KMS-11 (cell line): Measurements from ENCODE around the gene SYT9.

ENCODE experiments used
- H2AFZ ChIP-seq: fragments of 200-600 bp; sonication (generic); 2 replicates; pipeline ENCODE4 v1.6.1; 2016; ENCODE audit warnings: antibody characterized with exemption, mixed run types, low read depth
- H3K27ac ChIP-seq: fragments of 200-600 bp; sonication (generic); 2 replicates; pipeline ENCODE4 v1.6.1; 2016; ENCODE audit warnings: mild to moderate bottlenecking, mixed run types
- H3K27me3 ChIP-seq: fragments of 200-600 bp; sonication (generic); 2 replicates; pipeline ENCODE4 v1.6.1; 2017; ENCODE audit warnings: mild to moderate bottlenecking, low read depth, mixed run types, moderate library complexity; ENCODE audit not compliant: insufficient read depth
- H3K36me3 ChIP-seq: fragments of 200-600 bp; sonication (generic); 2 replicates; pipeline ENCODE4 v1.6.1; 2017; ENCODE audit warnings: mild to moderate bottlenecking, mixed run types; ENCODE audit not compliant: insufficient read depth
- H3K4me1 ChIP-seq: fragments of 200-600 bp; sonication (generic); 2 replicates; pipeline ENCODE4 v1.6.1; 2016; ENCODE audit warnings: mild to moderate bottlenecking, low read depth, mixed run types; ENCODE audit not compliant: poor library complexity, severe bottlenecking
- H3K4me2 ChIP-seq: fragments of 200-600 bp; sonication (generic); 2 replicates; pipeline ENCODE4 v1.7.0; 2016; ENCODE audit warnings: mild to moderate bottlenecking, mixed run types
- H3K4me3 ChIP-seq: fragments of 200-600 bp; sonication (generic); IDR thresholded peaks from 2 replicates; pipeline ENCODE4 v1.6.1; 2017; ENCODE audit warnings: low read depth, low read length, mixed read lengths; ENCODE audit not compliant: insufficient read depth
- H3K79me2 ChIP-seq: fragments of 200-600 bp; sonication (generic); 2 replicates; pipeline ENCODE4 v1.6.1; 2016; ENCODE audit warnings: low read depth, mixed run types; ENCODE audit not compliant: insufficient read depth
- H3K9ac ChIP-seq: fragments of 200-600 bp; sonication (generic); 2 replicates; pipeline ENCODE4 v1.6.1; 2016; ENCODE audit warnings: mild to moderate bottlenecking, mixed run types
- H4K20me1 ChIP-seq: fragments of 200-600 bp; sonication (generic); 2 replicates; pipeline ENCODE4 v1.6.1; 2016; ENCODE audit warnings: mild to moderate bottlenecking, mixed run types; ENCODE audit not compliant: insufficient read depth
- TF ChIP-seq, protein P1 (sequence below): fragments of 200-600 bp; sonication (generic); conservative IDR thresholded peaks from 2 replicates; pipeline ENCODE4 v1.6.1; 2017; ENCODE audit warnings: low read depth, mild to moderate bottlenecking, antibody characterized with exemption, low read length, moderate library complexity, mixed read lengths

Gene SYT9

DNA sequence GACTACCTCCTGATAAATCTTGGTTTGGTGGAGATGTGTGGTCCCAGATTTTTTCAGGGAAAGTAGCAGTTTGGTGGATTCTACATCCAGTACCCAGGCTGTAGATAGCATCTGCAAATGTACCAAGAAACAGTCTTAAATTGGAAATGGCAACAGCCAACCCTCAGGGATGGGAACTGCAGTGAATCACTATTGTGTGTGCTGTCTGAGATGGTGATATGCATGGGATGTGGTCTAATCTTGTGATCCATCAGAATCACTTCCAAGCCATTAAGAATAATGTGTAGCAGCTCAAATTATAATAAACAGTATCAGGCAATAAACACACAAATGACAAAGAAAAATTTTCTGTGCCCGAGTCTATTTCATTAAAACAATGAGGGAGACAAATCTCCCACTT, 237.0 kb downstream of the SYT9 start:
- no peaks in the 10 kb centered on the region for H4K20me1 ChIP-seq
- H3K4me2 ChIP-seq, result no peak overlapping the region
- no peaks in the 10 kb centered on the region for H3K36me3 ChIP-seq
- no peaks in the 10 kb centered on the region for H3K4me1 ChIP-seq
- H3K27me3 ChIP-seq, result no peaks in the 10 kb centered on the region
- no peak overlapping the region for H2AFZ ChIP-seq
- H3K4me3 ChIP-seq, result no peak overlapping the region
- H3K27ac ChIP-seq, result no peak overlapping the region
- TF ChIP-seq, protein P1, sequence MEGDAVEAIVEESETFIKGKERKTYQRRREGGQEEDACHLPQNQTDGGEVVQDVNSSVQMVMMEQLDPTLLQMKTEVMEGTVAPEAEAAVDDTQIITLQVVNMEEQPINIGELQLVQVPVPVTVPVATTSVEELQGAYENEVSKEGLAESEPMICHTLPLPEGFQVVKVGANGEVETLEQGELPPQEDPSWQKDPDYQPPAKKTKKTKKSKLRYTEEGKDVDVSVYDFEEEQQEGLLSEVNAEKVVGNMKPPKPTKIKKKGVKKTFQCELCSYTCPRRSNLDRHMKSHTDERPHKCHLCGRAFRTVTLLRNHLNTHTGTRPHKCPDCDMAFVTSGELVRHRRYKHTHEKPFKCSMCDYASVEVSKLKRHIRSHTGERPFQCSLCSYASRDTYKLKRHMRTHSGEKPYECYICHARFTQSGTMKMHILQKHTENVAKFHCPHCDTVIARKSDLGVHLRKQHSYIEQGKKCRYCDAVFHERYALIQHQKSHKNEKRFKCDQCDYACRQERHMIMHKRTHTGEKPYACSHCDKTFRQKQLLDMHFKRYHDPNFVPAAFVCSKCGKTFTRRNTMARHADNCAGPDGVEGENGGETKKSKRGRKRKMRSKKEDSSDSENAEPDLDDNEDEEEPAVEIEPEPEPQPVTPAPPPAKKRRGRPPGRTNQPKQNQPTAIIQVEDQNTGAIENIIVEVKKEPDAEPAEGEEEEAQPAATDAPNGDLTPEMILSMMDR, result no peak
- H3K9ac ChIP-seq, result no peak overlapping the region
- no peaks in the 10 kb centered on the region for H3K79me2 ChIP-seq

DNA sequence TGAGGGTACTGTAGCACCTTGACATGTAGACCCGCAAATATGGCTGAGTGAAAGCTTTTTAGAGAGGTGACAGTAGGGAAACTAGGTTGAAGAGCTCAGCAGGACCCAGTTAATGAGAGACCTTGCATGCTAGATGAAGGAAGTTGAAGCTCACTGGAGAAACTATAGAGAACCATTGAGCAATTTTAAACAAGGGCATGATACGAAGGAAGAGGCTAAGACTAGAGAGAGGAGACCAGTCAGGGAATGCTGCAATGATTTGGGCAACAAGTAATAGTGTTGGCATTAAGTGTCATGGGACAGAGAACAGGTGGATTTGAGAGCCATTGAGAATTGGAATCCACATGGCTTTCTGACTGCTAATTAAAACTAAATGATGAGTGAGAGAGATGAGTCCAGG, 237.7 kb downstream of the SYT9 start:
- Histone ChIP-seq H3K4me2 (no peak overlapping the region), H3K27ac (no peak overlapping the region), H2AFZ (no peak overlapping the region), H3K4me3 (no peak overlapping the region), H3K36me3 (no peaks in the 10 kb centered on the region), H3K27me3 (no peaks in the 10 kb centered on the region), H4K20me1 (no peaks in the 10 kb centered on the region), H3K79me2 (no peaks in the 10 kb centered on the region), H3K4me1 (no peaks in the 10 kb centered on the region), H3K9ac (no peak overlapping the region)
- TF ChIP-seq, protein P1, result no peak

DNA sequence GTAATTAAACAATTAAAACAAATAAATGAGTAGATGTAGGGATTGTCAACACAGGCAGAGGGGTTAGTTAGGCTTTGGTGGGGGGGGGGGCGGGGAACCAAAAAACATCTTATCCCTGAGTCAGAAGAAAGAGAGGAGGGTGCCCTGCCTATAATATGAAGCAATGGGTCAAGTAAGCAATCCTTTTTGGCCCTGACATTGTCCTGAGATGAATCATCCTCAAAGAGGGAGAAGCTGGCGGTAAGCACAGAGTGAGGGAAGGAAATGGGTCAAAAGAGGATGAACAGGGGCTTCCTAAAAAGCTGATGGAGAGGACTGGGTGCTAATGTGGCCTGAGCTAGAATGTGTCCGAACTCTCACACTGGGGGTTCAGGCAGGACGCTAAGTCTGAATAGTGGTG, 238.3 kb downstream of the SYT9 start:
- TF ChIP-seq, protein P1, result no peak
- no peaks in the 10 kb centered on the region for H3K79me2 ChIP-seq
- no peak overlapping the region for H3K4me3 ChIP-seq
- no peak overlapping the region for H2AFZ ChIP-seq
- H3K4me2 ChIP-seq, result no peak overlapping the region
- no peaks in the 10 kb centered on the region for H3K36me3 ChIP-seq
- no peaks in the 10 kb centered on the region for H3K27me3 ChIP-seq
- no peak overlapping the region for H3K9ac ChIP-seq
- no peaks in the 10 kb centered on the region for H3K4me1 ChIP-seq
- H3K27ac ChIP-seq, result no peak overlapping the region
- H4K20me1 ChIP-seq, result no peaks in the 10 kb centered on the region

DNA sequence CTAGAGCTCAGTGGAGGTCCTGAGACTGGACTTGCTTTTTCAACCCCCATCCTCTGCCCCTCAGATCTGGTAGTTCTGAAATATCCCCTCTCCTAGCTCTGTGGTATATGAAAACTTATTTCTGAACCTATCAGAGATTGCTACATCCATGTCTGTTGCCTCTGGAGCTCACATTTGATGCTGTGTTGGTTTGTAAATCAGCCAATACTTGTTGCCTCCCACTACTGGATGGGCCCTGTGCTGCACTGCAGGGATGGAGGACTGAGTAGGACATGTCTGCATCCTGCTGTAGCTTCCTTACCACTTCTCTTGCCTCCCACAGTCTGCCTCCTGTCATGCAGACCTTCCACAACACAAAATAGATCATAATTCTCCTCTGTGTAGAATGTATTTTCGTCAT, 238.8 kb downstream of the SYT9 start:
- Histone ChIP-seq H3K36me3 (no peaks in the 10 kb centered on the region), H3K4me2 (no peak overlapping the region), H3K9ac (no peak overlapping the region), H3K4me3 (no peak overlapping the region), H3K79me2 (no peaks in the 10 kb centered on the region), H4K20me1 (no peaks in the 10 kb centered on the region), H3K27me3 (no peaks in the 10 kb centered on the region), H2AFZ (no peak overlapping the region), H3K4me1 (no peaks in the 10 kb centered on the region), H3K27ac (no peak overlapping the region)
- TF ChIP-seq, protein P1, result no peak

DNA sequence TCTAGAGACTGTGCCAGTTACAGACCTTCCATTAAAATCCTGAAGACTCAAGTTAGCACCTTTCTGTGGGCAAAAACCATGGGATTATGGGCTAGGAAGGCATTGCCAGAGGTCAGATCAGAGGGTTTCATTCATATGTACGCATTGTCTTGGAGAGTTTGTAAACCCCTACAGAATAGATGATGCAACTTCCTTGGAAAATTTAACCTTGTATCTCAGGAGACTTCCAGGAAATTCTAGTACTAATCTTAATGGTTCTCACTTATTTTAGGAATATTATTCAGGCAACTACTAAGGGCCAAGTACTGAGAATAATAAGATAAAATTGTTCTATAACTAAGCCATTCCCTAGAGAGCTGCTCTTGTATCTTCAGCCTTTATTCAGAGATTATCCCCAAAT, 240.5 kb downstream of the SYT9 start:
- TF ChIP-seq, protein P1, result no peak
- no peak overlapping the region for H3K4me3 ChIP-seq
- H4K20me1 ChIP-seq, result no peaks in the 10 kb centered on the region
- no peaks in the 10 kb centered on the region for H3K36me3 ChIP-seq
- H3K27me3 ChIP-seq, result no peaks in the 10 kb centered on the region
- H3K79me2 ChIP-seq, result no peaks in the 10 kb centered on the region
- no peak overlapping the region for H3K9ac ChIP-seq
- H3K4me1 ChIP-seq, result no peaks in the 10 kb centered on the region
- no peak overlapping the region for H3K27ac ChIP-seq
- no peak overlapping the region for H3K4me2 ChIP-seq
- H2AFZ ChIP-seq, result no peak overlapping the region
